MM.1S (cell line): ENCODE results near the gene FRK.

ENCODE experiments used
- EZH2 ChIP-seq: fragments of 300-600 bp; sonication (generic); optimal IDR thresholded peaks from 2 replicates; pipeline ENCODE3; 2017; ENCODE audit warnings: low read depth, mild to moderate bottlenecking, antibody characterized with exemption, low read length, mixed read lengths
- EZH2phosphoT487 ChIP-seq: fragments of 300-600 bp; sonication (generic); IDR thresholded peaks from 2 replicates; pipeline ENCODE4 v1.6.1; 2018; ENCODE audit warnings: antibody characterized with exemption, low read length
- TF ChIP-seq, protein P1 (sequence below): fragments of 300-600 bp; sonication (generic); IDR thresholded peaks from 2 replicates; pipeline ENCODE4 v1.5.1; 2016; ENCODE audit warnings: antibody characterized with exemption, low read length, mixed read lengths

GRCh38 chr6:116105247-116105646, 44.6 kb upstream of the FRK start:
- TF ChIP-seq, protein P1, sequence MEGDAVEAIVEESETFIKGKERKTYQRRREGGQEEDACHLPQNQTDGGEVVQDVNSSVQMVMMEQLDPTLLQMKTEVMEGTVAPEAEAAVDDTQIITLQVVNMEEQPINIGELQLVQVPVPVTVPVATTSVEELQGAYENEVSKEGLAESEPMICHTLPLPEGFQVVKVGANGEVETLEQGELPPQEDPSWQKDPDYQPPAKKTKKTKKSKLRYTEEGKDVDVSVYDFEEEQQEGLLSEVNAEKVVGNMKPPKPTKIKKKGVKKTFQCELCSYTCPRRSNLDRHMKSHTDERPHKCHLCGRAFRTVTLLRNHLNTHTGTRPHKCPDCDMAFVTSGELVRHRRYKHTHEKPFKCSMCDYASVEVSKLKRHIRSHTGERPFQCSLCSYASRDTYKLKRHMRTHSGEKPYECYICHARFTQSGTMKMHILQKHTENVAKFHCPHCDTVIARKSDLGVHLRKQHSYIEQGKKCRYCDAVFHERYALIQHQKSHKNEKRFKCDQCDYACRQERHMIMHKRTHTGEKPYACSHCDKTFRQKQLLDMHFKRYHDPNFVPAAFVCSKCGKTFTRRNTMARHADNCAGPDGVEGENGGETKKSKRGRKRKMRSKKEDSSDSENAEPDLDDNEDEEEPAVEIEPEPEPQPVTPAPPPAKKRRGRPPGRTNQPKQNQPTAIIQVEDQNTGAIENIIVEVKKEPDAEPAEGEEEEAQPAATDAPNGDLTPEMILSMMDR = no peak
- TF ChIP-seq EZH2 = no peak
- no peak for TF ChIP-seq EZH2phosphoT487
